ENCODE measurements around the gene ZNF646. TPM values are rescaled to one million over a fixed set of nuclear protein-coding genes. Genes with fewer than 3 reads are reported as not detected.
A peak's percentile ranks its signal among the peaks of the same experiment; 100 is the strongest.

Gene ZNF646
- total and polyA plus RNA-seq, 2 donors (not counting 3 experiments of a cell fraction or from before 2014, with no cell fraction given) = 4.1 to 15.9 TPM

- peak overlapping the region; percentile 80 for H3K4me2 ChIP-seq (ENCODE audit: insufficient read depth, low read length)
Measured at GRCh38 chr16:31118223-31119155, 44.3 kb downstream of the ZNF646 start.

More at GRCh38 chr16:31118223-31119155, 44.3 kb downstream of the ZNF646 start:
- no peak overlapping the region for H2AFZ ChIP-seq (ENCODE audit: low read depth, low read length)
- peaks cover 3 to 13% of the 10 kb centered on the region in 2 experiments for H3K36me3 ChIP-seq (ENCODE audit: control insufficient read depth in 2 of 2, extremely low read depth in 1 of 2, insufficient read depth in 2 of 2, low read length in 2 of 2)
- intact Hi-C loops (cut with micrococcal nuclease) = no loop called here
- no peaks in the 10 kb centered on the region for H3K27me3 ChIP-seq (ENCODE audit: control insufficient read depth in 2 of 2, insufficient read depth in 2 of 2, low read length in 2 of 2)
- ChIA-PET POLR2A (interaction anchor here (1.4 to 1.6 kb wide), 2 partner anchors 24 to 62 kb away, joined by 13 to 31 read pairs; partner anchors contain the start of gene FUS), CTCF (interaction anchor here (1.0 to 1.6 kb wide), 8 partner anchors 16 to 750 kb away, joined by 3 to 27 read pairs (median 5); partner anchors contain the start of gene PRSS8)
- peak overlapping the region; percentile 76 for H3K9ac ChIP-seq (replicated peaks; ENCODE audit: extremely low read depth, insufficient read depth, low read length)
- FAIRE-seq (no peak), DNase-seq (ENCODE audit: low read depth, low spot score) (no peak)
- H3K4me3 ChIP-seq (replicated peaks in 1 of 3; ENCODE audit: insufficient read depth in 1 of 3, low read depth in 1 of 3, low read length in 3 of 3) = peak overlapping the region; percentile 54 to 79 (median 79)
- peaks cover 14% of the 10 kb centered on the region for H3K79me2 ChIP-seq (ENCODE audit: control insufficient read depth, insufficient read depth, low read length)
- no peak for TF ChIP-seq GATA2 (IDR thresholded peaks at IDR 0.05; ENCODE audit: insufficient read depth, insufficient read length, low read depth, low read length)
- TF ChIP-seq EZH2 (IDR thresholded peaks at IDR 0.05; ENCODE audit: borderline replicate concordance, low read depth, low read length, severe bottlenecking) = no peak
- TF ChIP-seq POLR2AphosphoS5 (IDR thresholded peaks at IDR 0.05; ENCODE audit: insufficient read depth, low read depth, low read length) = no peak
- no peak for TF ChIP-seq CTCF (IDR thresholded peaks at IDR 0.05; ENCODE audit: extremely low read depth in 1 of 2, insufficient read depth in 1 of 2, low read depth in 1 of 2, low read length in 2 of 2)
- no peak for TF ChIP-seq POLR2A (IDR thresholded peaks at IDR 0.05; ENCODE audit: low read depth, low read length)
- TF ChIP-seq MAX (IDR thresholded peaks at IDR 0.05; ENCODE audit: insufficient read depth, insufficient read length) = no peak
- TF ChIP-seq JUN (IDR thresholded peaks at IDR 0.05; ENCODE audit: borderline replicate concordance, insufficient read depth, insufficient read length, low read depth) = no peak
- TF ChIP-seq FOS (IDR thresholded peaks at IDR 0.05; ENCODE audit: borderline replicate concordance, insufficient read depth, low read length) = no peak
- no peak for TF ChIP-seq MYC (IDR thresholded peaks at IDR 0.05; ENCODE audit: low read depth, low read length)
- BruUV-seq (replicated peaks) = TSS peak; percentile 29
- dilution Hi-C loops (cut with MboI; ENCODE audit: extremely low pct_ligation_motif_present, low sequenced_read_pairs) = no loop called here
- no peaks in the 10 kb centered on the region for H3K9me1 ChIP-seq (replicated peaks; ENCODE audit: control insufficient read depth, extremely low read depth, insufficient read depth, low read length)
- H3K9me3 ChIP-seq (replicated peaks; ENCODE audit: control insufficient read depth, insufficient read depth, low read length) = no peaks in the 10 kb centered on the region
- no peaks in the 10 kb centered on the region for H4K20me1 ChIP-seq (replicated peaks; ENCODE audit: control insufficient read depth, extremely low read depth, insufficient read depth, low read length)
- H3K27ac ChIP-seq (ENCODE audit: insufficient read depth, low read depth, low read length) = peak overlapping the region; percentile 64
- peaks cover 7% of the 10 kb centered on the region for H3K4me1 ChIP-seq (ENCODE audit: control insufficient read depth, extremely low read depth, insufficient read depth, low read length)

Data from endothelial cell of umbilical vein (primary cell).